Measurements from ENCODE around the gene LEPR. TPM values are rescaled to one million over a fixed set of nuclear protein-coding genes. Genes with fewer than 3 reads are reported as not detected.
"Not testable (repeated sequence)": the region's sequence is repeated elsewhere in the genome, so short reads cannot be mapped to it uniquely, and the experiment has no call there.

LEPR gene
- total and polyA plus RNA-seq, 5 donors from 2014 or later, result 2.3 to 3.2 (median 2.8) TPM

DNA sequence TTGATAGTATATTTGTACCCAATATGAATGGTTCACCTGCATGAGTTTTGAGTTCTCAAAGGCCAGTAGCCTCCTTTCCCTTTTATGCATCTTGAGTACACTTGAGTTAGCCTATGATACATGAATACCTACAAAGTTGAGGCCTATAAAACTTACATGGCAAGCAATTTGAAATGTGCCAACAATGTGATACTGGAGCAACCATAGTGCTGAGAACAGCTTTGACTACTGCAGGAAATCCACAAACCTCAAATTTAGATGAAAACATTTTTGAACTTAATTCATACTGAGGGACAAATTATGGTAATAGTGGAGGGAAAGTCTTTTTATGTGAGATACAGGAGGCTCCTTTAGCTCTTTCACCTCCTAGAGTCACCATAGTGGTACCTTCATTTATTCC is 37.4 kb downstream of the LEPR start:
- Mint-ChIP-seq H3K27ac (no peak overlapping the region), H3K36me3 (peaks cover 9% of the 10 kb centered on the region), H3K9me3 (peaks cover 0 to 18% (median 4%) of the 10 kb centered on the region in 7 donors), H3K27me3 (peaks cover 7% of the 10 kb centered on the region), H3K4me3 (no peak overlapping the region), H3K4me1 (peaks cover 7 to 29% (median 17%) of the 10 kb centered on the region in 4 donors)
- Histone ChIP-seq H3K9me3 (ENCODE audit: control insufficient read depth in 2 of 2, low read length in 2 of 2) (no peaks in the 10 kb centered on the region), H3K27me3 (ENCODE audit: control insufficient read depth, insufficient read depth, low read length) (no peaks in the 10 kb centered on the region), H3K4me3 (ENCODE audit: low read depth, low read length) (no peak overlapping the region), H3K27ac (ENCODE audit: insufficient read depth, low read length, poor library complexity, severe bottlenecking) (no peak overlapping the region), H3K36me3 (ENCODE audit: control insufficient read depth, insufficient read depth, low read length) (no peaks in the 10 kb centered on the region), H3K4me1 (ENCODE audit: control insufficient read depth, insufficient read depth, low read length, poor library complexity, severe bottlenecking) (no peaks in the 10 kb centered on the region)
- no peak for ATAC-seq (ENCODE audit: low read depth in 2 of 2)
- peak in 1 of 3 donors; percentile 30 for DNase-seq

DNA sequence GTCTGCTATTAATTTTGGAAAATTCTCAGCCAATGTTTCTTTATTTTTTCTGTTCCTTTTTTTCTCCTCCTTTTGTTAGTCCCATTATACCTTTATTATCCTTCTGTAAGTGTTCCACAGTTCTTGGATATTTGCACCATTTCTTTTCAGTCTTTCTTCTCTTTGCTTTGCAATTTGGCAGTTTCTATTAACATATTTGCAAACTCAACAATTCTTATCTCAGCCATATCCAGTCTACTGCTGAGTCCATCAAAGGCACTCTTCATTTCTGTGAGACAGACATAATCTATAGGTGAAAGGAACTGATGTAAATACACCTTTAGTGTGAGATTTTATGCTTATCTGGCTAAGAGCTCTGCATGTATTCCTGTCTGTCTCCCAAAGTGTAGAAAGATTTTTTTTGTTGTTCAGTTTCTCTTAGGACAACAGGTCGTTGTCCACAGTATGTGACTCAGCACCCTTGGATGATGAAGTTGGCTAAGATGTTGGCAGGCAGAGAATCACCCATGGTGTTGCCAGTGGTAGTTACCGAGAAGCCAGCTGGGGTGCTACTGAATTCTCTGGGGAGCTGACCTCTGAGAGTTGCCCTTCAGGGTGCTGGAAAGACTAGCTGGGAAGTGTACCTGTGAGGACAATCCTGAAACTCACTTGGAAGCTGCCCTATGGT is 38.4 kb downstream of the LEPR start:
- Histone ChIP-seq H3K9me3 (ENCODE audit: control insufficient read depth in 2 of 2, low read length in 2 of 2) (no peaks in the 10 kb centered on the region), H3K27me3 (ENCODE audit: control insufficient read depth, insufficient read depth, low read length) (no peaks in the 10 kb centered on the region), H3K4me3 (ENCODE audit: low read depth, low read length) (no peak overlapping the region), H3K4me1 (ENCODE audit: control insufficient read depth, insufficient read depth, low read length, poor library complexity, severe bottlenecking) (no peaks in the 10 kb centered on the region), H3K36me3 (ENCODE audit: control insufficient read depth, insufficient read depth, low read length) (no peaks in the 10 kb centered on the region), H3K27ac (ENCODE audit: insufficient read depth, low read length, poor library complexity, severe bottlenecking) (no peak overlapping the region)
- peaks cover 12% of the 10 kb centered on the region for H3K36me3 Mint-ChIP-seq
- DNase-seq, result no peak
- ATAC-seq (ENCODE audit: low read depth in 2 of 2), result no peak
- no peak overlapping the region for H3K4me3 Mint-ChIP-seq
- H3K4me1 Mint-ChIP-seq, result peaks cover 7 to 29% (median 17%) of the 10 kb centered on the region in 4 donors
- peak overlapping the region in 1 of 3 donors; percentile 1 for H3K27ac Mint-ChIP-seq
- H3K9me3 Mint-ChIP-seq, result peaks cover 0 to 18% (median 5%) of the 10 kb centered on the region in 7 donors
- H3K27me3 Mint-ChIP-seq, result peaks cover 7% of the 10 kb centered on the region

DNA sequence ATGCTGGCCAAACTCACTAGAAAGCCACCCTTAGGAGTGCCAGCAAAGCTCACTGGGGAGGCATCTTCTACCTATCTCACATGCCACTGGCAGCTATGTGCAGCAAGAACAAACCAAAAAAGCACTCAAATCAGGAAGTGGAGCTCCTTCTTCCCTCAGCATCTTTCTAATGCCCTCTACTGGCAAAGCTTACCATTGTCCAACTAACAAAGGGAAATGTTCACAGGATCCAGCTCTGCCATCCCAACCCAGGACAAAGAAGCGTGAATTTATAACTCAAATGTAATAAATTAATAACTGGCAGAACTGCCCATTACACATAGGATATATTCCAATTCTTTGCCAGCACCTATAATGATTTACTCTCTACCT is 38.9 kb downstream of the LEPR start:
- no peaks in the 10 kb centered on the region for H3K27me3 ChIP-seq (ENCODE audit: control insufficient read depth, insufficient read depth, low read length)
- H3K27ac ChIP-seq (ENCODE audit: insufficient read depth, low read length, poor library complexity, severe bottlenecking), result no peak overlapping the region
- H3K4me1 ChIP-seq (ENCODE audit: control insufficient read depth, insufficient read depth, low read length, poor library complexity, severe bottlenecking), result no peaks in the 10 kb centered on the region
- no peak for ATAC-seq (ENCODE audit: low read depth in 2 of 2)
- H3K4me3 Mint-ChIP-seq, result no peak overlapping the region
- H3K4me3 ChIP-seq (ENCODE audit: low read depth, low read length), result no peak overlapping the region
- H3K36me3 Mint-ChIP-seq, result peaks cover 12% of the 10 kb centered on the region
- H3K36me3 ChIP-seq (ENCODE audit: control insufficient read depth, insufficient read depth, low read length), result no peaks in the 10 kb centered on the region
- H3K27ac Mint-ChIP-seq, result no peak overlapping the region
- H3K9me3 ChIP-seq (ENCODE audit: control insufficient read depth in 2 of 2, low read length in 2 of 2), result no peaks in the 10 kb centered on the region
- peak in 1 of 3 donors; percentile 52 for DNase-seq
- H3K27me3 Mint-ChIP-seq, result peaks cover 7% of the 10 kb centered on the region
- H3K9me3 Mint-ChIP-seq, result peaks cover 0 to 18% (median 5%) of the 10 kb centered on the region in 7 donors
- peaks cover 7 to 29% (median 17%) of the 10 kb centered on the region in 4 donors for H3K4me1 Mint-ChIP-seq

DNA sequence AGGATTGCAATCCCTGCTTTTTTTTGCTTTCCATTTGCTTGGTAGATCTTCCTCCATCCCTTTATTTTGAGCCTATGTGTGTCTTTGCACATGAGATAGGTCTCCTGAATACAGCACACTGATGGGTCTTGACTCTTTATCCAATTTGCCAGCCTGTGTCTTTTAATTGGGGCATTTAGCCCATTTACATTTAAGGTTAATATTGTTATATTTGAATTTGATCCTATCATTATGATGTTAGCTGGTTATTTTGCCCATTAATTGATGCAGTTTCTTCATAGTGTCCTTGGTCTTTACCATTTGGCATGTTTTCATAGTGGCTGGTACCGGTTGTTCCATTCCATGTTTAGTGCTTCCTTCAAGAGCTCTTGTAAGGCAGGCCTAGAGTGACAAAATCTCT is 45.4 kb downstream of the LEPR start:
- Mint-ChIP-seq H3K9me3 (peaks cover 3 to 16% (median 10%) of the 10 kb centered on the region in 7 donors), H3K36me3 (peaks cover 11% of the 10 kb centered on the region)
- H3K27me3 ChIP-seq (ENCODE audit: control insufficient read depth, insufficient read depth, low read length); H3K36me3 ChIP-seq (ENCODE audit: control insufficient read depth, insufficient read depth, low read length); H3K27ac ChIP-seq (ENCODE audit: insufficient read depth, low read length, poor library complexity, severe bottlenecking); ATAC-seq (ENCODE audit: low read depth in 2 of 2); H3K27me3 Mint-ChIP-seq; H3K4me3 ChIP-seq (ENCODE audit: low read depth, low read length); H3K9me3 ChIP-seq (ENCODE audit: control insufficient read depth in 2 of 2, low read length in 2 of 2); DNase-seq; H3K4me3 Mint-ChIP-seq; H3K4me1 Mint-ChIP-seq; H3K27ac Mint-ChIP-seq; H3K4me1 ChIP-seq (ENCODE audit: control insufficient read depth, insufficient read depth, low read length, poor library complexity, severe bottlenecking): not testable (repeated sequence)

DNA sequence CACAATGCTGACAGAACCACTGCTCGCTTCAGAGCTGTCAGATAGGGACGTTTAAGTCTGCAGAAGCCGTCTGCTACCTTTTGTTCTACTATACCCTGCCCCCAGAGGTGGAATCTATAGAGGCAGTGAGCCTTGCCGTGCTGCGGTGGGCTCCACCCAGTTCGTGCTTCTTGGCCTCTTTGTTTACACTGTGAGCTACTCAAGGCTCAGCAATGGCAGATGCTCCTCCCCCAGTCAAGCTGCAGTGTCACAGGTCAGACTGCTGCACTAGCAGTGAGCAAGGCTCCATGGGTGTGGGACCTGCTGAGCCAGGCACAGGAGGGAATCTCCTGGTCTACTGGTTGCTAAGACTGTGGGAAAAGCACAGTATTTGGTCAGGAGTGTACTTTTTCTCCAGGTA is 47.1 kb downstream of the LEPR start:
- H3K4me1 ChIP-seq (ENCODE audit: control insufficient read depth, insufficient read depth, low read length, poor library complexity, severe bottlenecking), result no peaks in the 10 kb centered on the region
- H3K9me3 ChIP-seq (ENCODE audit: control insufficient read depth in 2 of 2, low read length in 2 of 2), result no peaks in the 10 kb centered on the region
- no peaks in the 10 kb centered on the region for H3K27me3 ChIP-seq (ENCODE audit: control insufficient read depth, insufficient read depth, low read length)
- Mint-ChIP-seq H3K4me3 (no peak overlapping the region), H3K4me1 (peaks cover 0 to 2% (median 0%) of the 10 kb centered on the region in 4 donors), H3K27me3 (peaks cover 4% of the 10 kb centered on the region), H3K9me3 (peaks cover 3 to 16% (median 10%) of the 10 kb centered on the region in 7 donors), H3K36me3 (peaks cover 7% of the 10 kb centered on the region), H3K27ac (no peak overlapping the region)
- H3K27ac ChIP-seq (ENCODE audit: insufficient read depth, low read length, poor library complexity, severe bottlenecking), result no peak overlapping the region
- ATAC-seq (ENCODE audit: low read depth in 2 of 2) (no peak), DNase-seq (no peak)
- no peak overlapping the region for H3K4me3 ChIP-seq (ENCODE audit: low read depth, low read length)
- no peaks in the 10 kb centered on the region for H3K36me3 ChIP-seq (ENCODE audit: control insufficient read depth, insufficient read depth, low read length)

DNA sequence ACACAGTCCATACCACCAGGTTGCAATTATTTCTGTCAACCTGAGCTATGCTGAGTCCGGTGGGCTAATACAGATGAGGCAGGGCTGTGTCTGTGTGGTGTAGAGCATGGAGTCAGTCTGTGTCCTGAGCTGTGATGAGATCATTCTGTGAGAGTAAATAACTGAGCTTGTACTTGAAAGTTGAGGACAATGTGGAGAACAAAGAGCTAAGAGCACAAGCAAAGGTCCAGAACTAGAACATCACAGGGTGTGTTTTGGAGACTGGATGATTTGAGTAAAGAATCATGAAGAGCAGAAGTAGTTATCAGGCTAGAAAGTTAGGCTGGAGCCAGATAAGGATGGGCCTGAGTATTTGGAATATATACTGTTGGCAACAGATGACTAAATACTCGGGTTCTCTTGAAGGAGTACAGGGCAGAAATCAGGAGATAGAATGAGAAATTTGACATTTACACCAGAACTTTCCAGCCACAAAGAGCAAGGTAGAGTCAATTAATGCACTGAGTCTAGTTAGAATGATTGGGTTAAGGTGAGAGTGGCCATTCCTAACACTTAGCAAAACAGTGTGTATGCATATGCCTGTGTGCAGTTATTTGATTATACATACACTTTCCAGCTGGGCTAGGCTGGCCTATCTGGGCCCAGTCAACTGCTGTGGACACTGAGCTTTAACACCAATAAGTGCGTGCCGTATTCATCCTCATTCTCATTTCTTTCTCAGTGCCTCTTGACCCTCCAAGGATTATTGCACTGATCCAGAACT is 48.8 kb downstream of the LEPR start:
- Mint-ChIP-seq H3K4me3 (no peak overlapping the region), H3K9me3 (peaks cover 1 to 14% (median 6%) of the 10 kb centered on the region in 7 donors), H3K27ac (no peak overlapping the region), H3K4me1 (peaks cover 0 to 2% (median 0%) of the 10 kb centered on the region in 4 donors), H3K27me3 (peaks cover 4% of the 10 kb centered on the region), H3K36me3 (peaks cover 3% of the 10 kb centered on the region)
- Histone ChIP-seq H3K27ac (ENCODE audit: insufficient read depth, low read length, poor library complexity, severe bottlenecking) (no peak overlapping the region), H3K4me3 (ENCODE audit: low read depth, low read length) (no peak overlapping the region), H3K27me3 (ENCODE audit: control insufficient read depth, insufficient read depth, low read length) (no peaks in the 10 kb centered on the region), H3K36me3 (ENCODE audit: control insufficient read depth, insufficient read depth, low read length) (no peaks in the 10 kb centered on the region), H3K9me3 (ENCODE audit: control insufficient read depth in 2 of 2, low read length in 2 of 2) (no peaks in the 10 kb centered on the region), H3K4me1 (ENCODE audit: control insufficient read depth, insufficient read depth, low read length, poor library complexity, severe bottlenecking) (no peaks in the 10 kb centered on the region)
- DNase-seq, result no peak
- ATAC-seq (ENCODE audit: low read depth in 2 of 2), result no peak

DNA sequence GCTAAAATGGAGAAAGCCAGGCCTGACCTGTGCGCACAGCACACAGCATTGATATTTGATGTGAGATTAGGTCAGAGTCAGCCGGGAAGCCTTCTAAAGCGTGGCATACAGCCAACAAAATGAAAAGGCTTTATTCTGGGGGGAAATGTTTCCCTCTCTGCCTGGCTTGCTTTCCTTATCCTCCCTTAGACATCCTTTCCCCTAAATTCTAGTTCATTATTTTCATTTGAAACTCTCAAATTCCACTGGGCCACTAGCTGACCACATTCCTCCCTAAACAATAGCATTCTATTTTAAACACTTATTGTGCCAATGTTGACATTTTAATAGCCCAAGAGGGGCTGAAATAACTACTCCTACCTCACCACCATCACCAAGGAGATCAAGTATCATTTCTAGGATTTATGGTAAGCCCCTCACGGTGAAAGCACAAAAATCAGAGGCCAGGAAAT is 49.4 kb downstream of the LEPR start:
- Histone ChIP-seq H3K4me1 (ENCODE audit: control insufficient read depth, insufficient read depth, low read length, poor library complexity, severe bottlenecking) (no peaks in the 10 kb centered on the region), H3K4me3 (ENCODE audit: low read depth, low read length) (no peak overlapping the region), H3K27ac (ENCODE audit: insufficient read depth, low read length, poor library complexity, severe bottlenecking) (no peak overlapping the region), H3K27me3 (ENCODE audit: control insufficient read depth, insufficient read depth, low read length) (no peaks in the 10 kb centered on the region), H3K36me3 (ENCODE audit: control insufficient read depth, insufficient read depth, low read length) (no peaks in the 10 kb centered on the region), H3K9me3 (ENCODE audit: control insufficient read depth in 2 of 2, low read length in 2 of 2) (no peaks in the 10 kb centered on the region)
- peaks cover 4% of the 10 kb centered on the region for H3K27me3 Mint-ChIP-seq
- no peak overlapping the region for H3K27ac Mint-ChIP-seq
- DNase-seq (no peak), ATAC-seq (ENCODE audit: low read depth in 2 of 2) (no peak)
- peaks cover 1 to 12% (median 6%) of the 10 kb centered on the region in 7 donors for H3K9me3 Mint-ChIP-seq
- peaks cover 0 to 2% (median 0%) of the 10 kb centered on the region in 4 donors for H3K4me1 Mint-ChIP-seq
- peaks cover 3% of the 10 kb centered on the region for H3K36me3 Mint-ChIP-seq
- H3K4me3 Mint-ChIP-seq, result no peak overlapping the region
